Measurements from ENCODE around the gene ALPI. TPM values are rescaled to one million over a fixed set of nuclear protein-coding genes. Genes with fewer than 3 reads are reported as not detected.

Gene ALPI
- total and polyA plus RNA-seq, 12 donors: not detected

- H3K4me1 ChIP-seq: peaks cover 0 to 18% (median 11%) of the 10 kb centered on the region in 9 donors
- intact Hi-C loops (cut with DNase I): no loop called here
- 91 to 93% methylated on average over 31 of the region's 31 CpGs for WGBS, 2 donors
- no peaks in the 10 kb centered on the region for H3K36me3 ChIP-seq
- no peak overlapping the region for H3K4me3 ChIP-seq
- no peak for TF ChIP-seq CTCF (IDR thresholded peaks at IDR 0.05)
- H3K27me3 ChIP-seq: peaks cover 18 to 88% (median 64%) of the 10 kb centered on the region in 7 donors
- H3K27ac ChIP-seq: no peak overlapping the region
- no peaks in the 10 kb centered on the region for H3K9me3 ChIP-seq
- DNase-seq (no peak), ATAC-seq (no peak)
These were observed 26.6 kb downstream of the ALPI start for GRCh38 chr2:232482301-232483238.

- H3K4me1 ChIP-seq: peaks cover 0 to 18% (median 11%) of the 10 kb centered on the region in 9 donors
- H3K9me3 ChIP-seq: no peaks in the 10 kb centered on the region
- no peak for DNase-seq
- intact Hi-C loops (cut with DNase I): no loop called here
- H3K36me3 ChIP-seq: no peaks in the 10 kb centered on the region
- H3K4me3 ChIP-seq: no peak overlapping the region
- H3K27me3 ChIP-seq: peaks cover 25 to 91% (median 70%) of the 10 kb centered on the region in 7 donors
- no peak for TF ChIP-seq CTCF (IDR thresholded peaks at IDR 0.05)
- H3K27ac ChIP-seq: no peak overlapping the region
- no peak for ATAC-seq
- WGBS, 2 donors: 90 to 91% methylated on average over 10 of the region's 10 CpGs
These were observed 27.5 kb downstream of the ALPI start for GRCh38 chr2:232483311-232483922.

- Histone ChIP-seq H3K4me1 (peaks cover 0 to 18% (median 11%) of the 10 kb centered on the region in 9 donors), H3K36me3 (no peaks in the 10 kb centered on the region), H3K9me3 (no peaks in the 10 kb centered on the region), H3K4me3 (no peak overlapping the region), H3K27me3 (peaks cover 25 to 96% (median 73%) of the 10 kb centered on the region in 7 donors), H3K27ac (no peak overlapping the region)
- 93 to 94% methylated on average over 19 of the region's 19 CpGs for WGBS, 2 donors
- DNase-seq (no peak), ATAC-seq (no peak)
- no peak for TF ChIP-seq CTCF (IDR thresholded peaks at IDR 0.05)
- intact Hi-C loops (cut with DNase I): no loop called here
These were observed 28.1 kb downstream of the ALPI start for GRCh38 chr2:232483923-232484627.

Data from heart right ventricle (tissue), 16 donors.